HG03097 (cell line): ENCODE data around the gene TSPAN5.

Source experiments
- ATAC-seq: cut with Tn5 transposase; IDR thresholded peaks from one replicate; pipeline ENCODE4 v1.9.1; 2021; ENCODE audit not compliant: unreplicated experiment, low FRiP score

Gene TSPAN5

GRCh38 chr4:98603683-98604521 is 54.5 kb downstream of the TSPAN5 start:
- no peak for ATAC-seq

- ATAC-seq: no peak
Observed at GRCh38 chr4:98602270-98602669, 56.1 kb downstream of the TSPAN5 start.

GRCh38 chr4:98601708-98602107 is 56.7 kb downstream of the TSPAN5 start:
- ATAC-seq: peak; percentile 62

GRCh38 chr4:98599617-98600205 is 58.7 kb downstream of the TSPAN5 start:
- ATAC-seq: no peak

- no peak for ATAC-seq
Observed at GRCh38 chr4:98586962-98587354, 71.5 kb downstream of the TSPAN5 start.

GRCh38 chr4:98586291-98586961 is 72.0 kb downstream of the TSPAN5 start:
- no peak for ATAC-seq

- no peak for ATAC-seq
Observed at GRCh38 chr4:98585596-98585995, 72.8 kb downstream of the TSPAN5 start.

- no peak for ATAC-seq
Observed at GRCh38 chr4:98584265-98584664, 74.1 kb downstream of the TSPAN5 start.

- ATAC-seq: no peak
Observed at GRCh38 chr4:98583265-98583664, 75.1 kb downstream of the TSPAN5 start.

- ATAC-seq: no peak
Observed at GRCh38 chr4:98581126-98581525, 77.3 kb downstream of the TSPAN5 start.

GRCh38 chr4:98577956-98578355 is 80.5 kb downstream of the TSPAN5 start:
- no peak for ATAC-seq

- ATAC-seq: no peak
Observed at GRCh38 chr4:98574816-98575215, 83.6 kb downstream of the TSPAN5 start.

GRCh38 chr4:98573791-98574190 is 84.6 kb downstream of the TSPAN5 start:
- no peak for ATAC-seq

- no peak for ATAC-seq
Observed at GRCh38 chr4:98572697-98573096, 85.7 kb downstream of the TSPAN5 start.

GRCh38 chr4:98571161-98571786 is 87.1 kb downstream of the TSPAN5 start:
- ATAC-seq: no peak

- no peak for ATAC-seq
Observed at GRCh38 chr4:98570151-98570797, 88.1 kb downstream of the TSPAN5 start.

- no peak for ATAC-seq
Observed at GRCh38 chr4:98568941-98569663, 89.3 kb downstream of the TSPAN5 start.

GRCh38 chr4:98567611-98568010 is 90.8 kb downstream of the TSPAN5 start:
- ATAC-seq: no peak

- ATAC-seq: no peak
Observed at GRCh38 chr4:98566361-98567008, 91.9 kb downstream of the TSPAN5 start.
